ENCODE results near the gene STAT5A.

- TF ChIP-seq CTCF (IDR thresholded peaks at IDR 0.05) (no peak), POLR2A (IDR thresholded peaks at IDR 0.05) (no peak)
These were observed 5.7 kb upstream of the STAT5A start for GRCh38 chr17:42282478-42283080.
